Spleen (tissue), 7 donors: ENCODE measurements around the gene ABCF1.

Source experiments
- POLR2A ChIP-seq, 3 donors: fragments of 450-650 bp; IDR thresholded peaks; one replicate each; pipeline ENCODE4 v1.5.1; 2017; ENCODE audit warnings: antibody characterized with exemption in 3 of 3, mild to moderate bottlenecking in 1 of 3
- TF ChIP-seq, protein P1 (sequence below), 11 experiments: fragments of 200-600 bp in 7 of 11; fragments of 450-650 bp in 4 of 11; sonication (generic) in 4 of 11; IDR thresholded peaks in 8 of 11; conservative IDR thresholded peaks in 3 of 11; 1 replicate in 7 of 11; 2 replicates in 4 of 11; pipeline versions ENCODE4 v1.4.0 to v1.8.0; 2016 to 2021; ENCODE audit warnings: antibody characterized with exemption in 11 of 11, inconsistent platforms in 4 of 11, mild to moderate bottlenecking in 1 of 11
- donor health status: DM: no; HTN: no; CAD: no; lungs with moderate emphysema.
- donor health status: DM: no; HTN: no; CAD: no.
- donor health status: DM: no; HTN: no; CAD: no.

DNA sequence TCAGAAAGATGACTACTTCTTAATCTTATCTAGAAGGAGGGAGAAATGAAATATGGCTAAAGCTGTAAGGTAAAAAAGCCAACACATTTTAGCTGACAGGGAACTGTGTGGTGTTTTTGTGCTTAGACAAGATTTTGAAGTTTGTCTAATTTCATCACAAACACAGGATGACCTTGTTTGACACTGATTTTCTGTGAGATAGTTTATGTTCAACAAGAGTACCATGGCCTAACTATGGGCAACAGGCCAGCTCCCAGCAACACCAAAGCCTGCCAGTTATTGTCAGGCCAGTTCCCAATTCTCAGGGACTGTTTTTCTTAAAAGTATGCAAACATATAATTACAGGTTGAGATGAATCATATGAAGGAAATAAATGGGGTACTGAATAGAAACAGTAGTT is 5.5 kb upstream of the ABCF1 start:
- TF ChIP-seq, protein P1, sequence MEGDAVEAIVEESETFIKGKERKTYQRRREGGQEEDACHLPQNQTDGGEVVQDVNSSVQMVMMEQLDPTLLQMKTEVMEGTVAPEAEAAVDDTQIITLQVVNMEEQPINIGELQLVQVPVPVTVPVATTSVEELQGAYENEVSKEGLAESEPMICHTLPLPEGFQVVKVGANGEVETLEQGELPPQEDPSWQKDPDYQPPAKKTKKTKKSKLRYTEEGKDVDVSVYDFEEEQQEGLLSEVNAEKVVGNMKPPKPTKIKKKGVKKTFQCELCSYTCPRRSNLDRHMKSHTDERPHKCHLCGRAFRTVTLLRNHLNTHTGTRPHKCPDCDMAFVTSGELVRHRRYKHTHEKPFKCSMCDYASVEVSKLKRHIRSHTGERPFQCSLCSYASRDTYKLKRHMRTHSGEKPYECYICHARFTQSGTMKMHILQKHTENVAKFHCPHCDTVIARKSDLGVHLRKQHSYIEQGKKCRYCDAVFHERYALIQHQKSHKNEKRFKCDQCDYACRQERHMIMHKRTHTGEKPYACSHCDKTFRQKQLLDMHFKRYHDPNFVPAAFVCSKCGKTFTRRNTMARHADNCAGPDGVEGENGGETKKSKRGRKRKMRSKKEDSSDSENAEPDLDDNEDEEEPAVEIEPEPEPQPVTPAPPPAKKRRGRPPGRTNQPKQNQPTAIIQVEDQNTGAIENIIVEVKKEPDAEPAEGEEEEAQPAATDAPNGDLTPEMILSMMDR (IDR thresholded peaks at IDR 0.05 in 8 of 11, conservative IDR thresholded peaks at IDR 0.05 in 3 of 11) = no peak
- TF ChIP-seq POLR2A (IDR thresholded peaks at IDR 0.05) = no peak
